ENCODE results near the gene LRP1-AS.

The LRP1-AS gene

GRCh38 chr12:57158665-57159064 lies 11.2 kb upstream of the LRP1-AS start:
- DNase-seq: no peak

GRCh38 chr12:57158186-57158585 lies 10.8 kb upstream of the LRP1-AS start:
- DNase-seq: no peak

GRCh38 chr12:57157588-57158173 lies 10.3 kb upstream of the LRP1-AS start:
- DNase-seq: no peak

GRCh38 chr12:57156701-57157403 lies 9.4 kb upstream of the LRP1-AS start:
- DNase-seq: no peak

- no peak for DNase-seq
These were observed 7.5 kb upstream of the LRP1-AS start for GRCh38 chr12:57154804-57155434.

- no peak for DNase-seq
These were observed 6.7 kb upstream of the LRP1-AS start for GRCh38 chr12:57154076-57154475.

- DNase-seq: no peak
These were observed 6.1 kb upstream of the LRP1-AS start for GRCh38 chr12:57153415-57153997.

GRCh38 chr12:57152639-57153038 lies 5.2 kb upstream of the LRP1-AS start:
- DNase-seq: no peak

- DNase-seq: peak; percentile 66
These were observed 4.6 kb upstream of the LRP1-AS start for GRCh38 chr12:57151741-57152630.

GRCh38 chr12:57150400-57151000 lies 3.1 kb upstream of the LRP1-AS start:
- no peak for DNase-seq

- DNase-seq: no peak
These were observed 2.0 kb upstream of the LRP1-AS start for GRCh38 chr12:57149245-57149900.

GRCh38 chr12:57148469-57149244 lies 1.2 kb upstream of the LRP1-AS start:
- DNase-seq: no peak

GRCh38 chr12:57146092-57146491 lies 1.3 kb downstream of the LRP1-AS start:
- DNase-seq: no peak

- DNase-seq: no peak
These were observed 1.9 kb downstream of the LRP1-AS start for GRCh38 chr12:57145460-57146059.

GRCh38 chr12:57143454-57143853 lies 4.0 kb downstream of the LRP1-AS start:
- no peak for DNase-seq

GRCh38 chr12:57142727-57143126 lies 4.7 kb downstream of the LRP1-AS start:
- DNase-seq: no peak

GRCh38 chr12:57142121-57142520 lies 5.3 kb downstream of the LRP1-AS start:
- DNase-seq: no peak

GRCh38 chr12:57141249-57141648 lies 6.2 kb downstream of the LRP1-AS start:
- DNase-seq: no peak

- no peak for DNase-seq
These were observed 7.4 kb downstream of the LRP1-AS start for GRCh38 chr12:57139796-57140649.
